ENCODE results near the gene SH3GL3.

The SH3GL3 gene

GRCh38 chr15:83631534-83631933 is 184.4 kb downstream of the SH3GL3 start:
- no peak for DNase-seq

DNA sequence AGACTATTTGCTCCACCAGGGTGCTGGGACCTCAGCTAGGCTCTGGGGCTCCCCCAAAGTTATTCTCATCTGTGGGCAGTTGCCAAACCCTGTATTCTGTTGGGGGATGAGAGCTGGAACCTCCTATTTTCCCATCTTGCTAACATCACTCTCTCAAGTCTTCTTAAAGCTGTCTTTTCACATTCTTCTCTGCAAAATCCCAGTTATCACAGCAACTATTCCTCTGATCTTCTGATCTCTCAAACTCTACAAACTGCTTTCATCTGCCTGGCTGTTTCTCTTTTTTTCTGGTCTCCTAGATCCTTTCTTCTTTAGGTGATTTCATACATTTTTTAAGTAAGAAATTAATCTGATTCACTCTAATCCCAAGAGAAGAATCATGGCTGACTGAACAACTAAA is 196.1 kb downstream of the SH3GL3 start:
- DNase-seq = no peak

- no peak for DNase-seq
Measured at GRCh38 chr15:83644439-83644838, 197.3 kb downstream of the SH3GL3 start.

DNA sequence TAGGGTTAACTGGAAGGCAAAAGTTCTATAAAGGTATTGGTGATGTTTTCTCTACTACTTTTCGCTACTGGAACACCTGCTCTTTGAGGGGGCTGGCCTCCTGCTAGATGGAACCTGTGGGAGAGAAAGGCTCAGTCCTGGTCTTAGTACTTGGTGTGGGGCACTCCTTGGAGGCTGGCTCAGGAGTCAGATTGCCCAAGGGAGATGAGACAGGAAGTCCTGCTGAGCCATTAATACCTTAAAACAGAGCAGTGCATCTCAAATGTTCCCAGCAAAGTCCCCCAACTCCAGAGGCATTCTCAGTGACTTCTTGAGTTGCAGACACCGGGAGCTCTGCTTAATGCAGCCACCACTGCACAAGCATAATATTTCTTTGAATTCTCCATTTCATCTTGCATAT is 203.7 kb downstream of the SH3GL3 start:
- DNase-seq = no peak

DNA sequence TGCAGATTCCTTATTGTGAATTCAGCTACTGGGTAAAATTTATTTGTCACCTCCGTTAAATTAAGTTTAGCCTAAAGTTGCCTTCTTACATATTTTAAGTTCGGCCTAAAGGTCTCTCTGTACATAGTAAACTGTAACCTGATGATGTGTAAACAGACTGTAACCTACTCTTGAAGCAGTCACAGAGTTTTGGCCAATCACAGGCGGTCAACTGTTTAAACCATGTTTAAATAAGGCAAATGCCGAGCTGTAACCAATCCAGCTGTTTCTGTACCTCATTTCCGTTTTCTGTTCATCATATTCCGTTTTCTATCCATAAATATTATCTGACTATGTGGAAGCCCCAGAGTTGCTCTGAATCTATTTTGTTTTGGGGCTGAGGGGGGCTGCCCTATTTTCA is 204.4 kb downstream of the SH3GL3 start:
- DNase-seq = no peak

GRCh38 chr15:83652626-83653204 is 205.6 kb downstream of the SH3GL3 start:
- no peak for DNase-seq

GRCh38 chr15:83653288-83653638 is 206.1 kb downstream of the SH3GL3 start:
- DNase-seq = no peak

DNA sequence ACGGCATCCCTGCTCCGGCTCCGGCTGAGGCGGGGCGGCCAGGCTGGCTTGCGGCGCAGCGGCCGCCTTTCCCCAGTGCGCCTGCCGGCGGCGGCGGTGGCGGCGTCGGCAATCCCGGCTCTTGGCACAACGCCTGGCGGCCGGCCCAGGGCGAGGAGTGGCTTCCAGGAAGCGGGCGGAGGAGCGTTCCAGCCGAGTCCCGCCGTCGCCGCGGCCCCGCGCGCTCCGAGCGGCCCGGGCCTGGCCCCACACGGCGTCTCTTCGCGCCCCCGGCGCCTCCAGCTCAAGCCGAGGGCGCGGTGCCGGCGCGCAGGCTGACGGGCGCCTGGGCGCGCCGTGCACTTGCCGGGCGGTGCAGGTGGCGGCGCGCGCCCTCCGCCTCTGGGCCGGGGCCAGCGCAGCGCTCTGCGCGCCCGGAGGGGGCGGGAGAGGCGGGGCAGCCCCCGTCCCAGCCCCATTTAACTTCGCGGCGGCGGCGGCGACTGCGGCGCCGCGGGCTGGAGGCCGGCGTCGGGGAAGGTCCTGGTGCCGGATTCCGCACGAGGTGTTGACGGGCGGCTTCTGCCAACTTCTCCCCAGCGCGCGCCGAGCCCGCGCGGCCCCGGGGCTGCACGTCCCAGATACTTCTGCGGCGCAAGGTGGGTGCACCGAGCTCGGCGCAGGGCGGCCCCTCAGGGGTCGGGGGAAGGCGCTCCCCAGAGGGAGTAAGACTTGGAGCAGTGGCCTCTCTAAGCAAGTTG is 206.7 kb downstream of the SH3GL3 start, which contains the start of gene ADAMTSL3:
Gene ADAMTSL3, plus strand, starts transcription at position 485 of the 740 bp plus-strand sequence. CDS start 1,639 bp downstream, outside the sequence.
- DNase-seq = no peak

DNA sequence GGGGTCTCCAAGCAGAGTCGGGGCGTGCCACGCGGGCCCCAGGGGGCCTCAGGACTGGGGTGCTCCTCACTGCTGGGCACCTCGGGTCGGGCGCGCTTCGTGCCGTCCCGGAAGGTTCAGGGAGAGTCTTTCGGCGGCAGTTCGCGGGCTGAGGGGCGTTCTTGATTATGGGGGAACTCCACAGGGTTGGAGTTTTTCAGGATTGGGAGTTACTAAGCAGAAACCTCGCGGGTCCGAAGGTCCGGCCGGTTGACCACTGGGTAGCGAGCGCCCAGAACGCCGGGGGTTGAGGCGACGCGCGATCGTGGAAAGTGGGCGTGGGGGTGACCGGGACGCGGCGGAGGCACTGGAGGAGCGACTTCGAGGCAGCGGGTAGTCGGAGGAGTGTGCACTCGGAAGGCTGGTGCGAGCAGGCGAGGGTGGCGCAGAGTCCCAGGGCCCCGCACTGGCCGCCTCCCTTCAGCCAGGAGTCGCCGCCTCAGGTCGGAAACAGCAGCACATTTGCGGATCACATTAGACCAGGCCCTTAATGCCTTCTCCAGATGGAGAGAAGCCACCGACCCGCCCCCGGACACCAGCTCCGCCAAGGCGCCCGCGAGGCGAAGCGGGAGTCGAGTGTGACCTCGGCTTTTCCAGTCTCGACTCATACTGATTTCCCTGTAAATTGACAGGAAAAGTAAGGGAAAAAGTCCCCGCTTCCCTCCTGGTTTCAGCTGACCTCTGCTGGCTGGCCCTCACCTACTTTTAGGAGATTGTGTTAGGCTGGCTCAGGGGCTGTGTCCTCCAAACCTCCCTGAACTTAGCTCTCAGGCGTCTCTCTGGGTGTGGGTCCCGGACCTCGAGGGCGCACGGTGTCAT is 207.5 kb downstream of the SH3GL3 start:
- DNase-seq = no peak

- DNase-seq = no peak
Measured at GRCh38 chr15:83655237-83655616, 208.1 kb downstream of the SH3GL3 start.

DNA sequence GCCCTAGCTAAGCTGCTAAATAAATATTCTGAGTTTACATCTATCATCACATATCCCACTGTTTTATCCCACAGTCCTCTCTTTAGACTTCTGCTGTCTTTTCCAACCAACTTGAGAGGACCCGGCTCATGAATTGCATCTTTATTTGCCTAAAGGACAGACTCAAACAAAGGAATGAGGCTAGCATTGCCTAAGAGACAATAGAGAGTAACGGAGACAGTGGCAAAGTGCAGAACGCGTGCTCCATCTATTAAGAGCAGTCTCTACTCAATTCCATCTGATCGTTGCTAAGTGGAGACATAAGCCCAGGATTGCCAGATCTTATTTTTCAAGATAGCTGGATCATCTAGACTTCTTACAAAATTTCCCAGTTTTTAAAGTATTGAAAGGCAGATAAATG is 209.1 kb downstream of the SH3GL3 start:
- DNase-seq = no peak

GRCh38 chr15:83656943-83657528 is 209.9 kb downstream of the SH3GL3 start:
- DNase-seq = no peak

DNA sequence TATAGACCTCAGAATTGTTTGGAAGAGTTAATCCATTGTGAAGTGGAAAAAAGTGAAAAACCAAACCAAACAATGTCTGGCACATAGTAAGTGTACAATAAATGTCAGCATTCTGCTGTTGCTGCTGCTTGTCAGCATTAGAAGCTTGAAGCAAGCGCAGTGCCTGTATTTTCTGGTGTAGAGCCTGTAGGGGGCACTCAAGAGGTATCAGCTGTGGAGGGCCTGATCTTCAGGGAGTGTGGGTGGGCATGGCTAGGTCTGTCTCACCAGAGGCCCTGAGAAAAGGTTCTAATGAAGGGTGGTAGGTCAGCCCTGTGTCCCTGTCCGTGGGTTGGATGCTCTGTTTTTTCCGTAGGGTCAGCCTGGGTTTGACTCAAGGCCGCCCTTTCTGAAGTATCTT is 210.4 kb downstream of the SH3GL3 start:
- no peak for DNase-seq

GRCh38 chr15:83658430-83659416 is 211.6 kb downstream of the SH3GL3 start:
- DNase-seq = no peak

DNA sequence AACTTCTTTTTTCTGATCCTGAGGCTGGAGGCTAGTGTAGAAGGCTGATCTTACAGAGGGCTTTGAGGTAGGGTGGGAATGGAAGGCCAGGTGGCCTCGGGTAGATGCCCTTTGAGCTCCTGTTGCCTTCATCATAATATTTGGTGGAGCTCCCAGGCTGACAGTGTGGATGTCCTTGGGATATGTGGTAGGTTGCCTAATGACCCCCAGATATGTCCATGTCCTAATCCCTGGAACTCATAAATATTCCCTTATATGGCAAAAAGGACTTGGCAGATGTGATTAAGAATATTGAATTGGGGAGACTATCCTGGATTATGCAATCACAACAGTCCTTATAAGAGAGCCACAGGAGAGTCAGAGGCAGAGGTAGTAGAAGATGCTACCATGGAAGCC is 212.3 kb downstream of the SH3GL3 start:
- DNase-seq = no peak

GRCh38 chr15:83665480-83665879 is 218.3 kb downstream of the SH3GL3 start:
- DNase-seq = no peak
